ENCODE data around the gene DNAJB11.

GRCh38 chr3:186523434-186523833 lies 47.1 kb upstream of the DNAJB11 start:
- TF ChIP-seq CTCF (IDR thresholded peaks at IDR 0.05) (no peak), POLR2A (IDR thresholded peaks at IDR 0.05) (no peak)
